NCI-H146 treated with DMSO at 0.1 percent for 48 hours (cell line): ENCODE data around the gene FBXW4.
"Not testable (repeated sequence)": the region's sequence is repeated elsewhere in the genome, so short reads cannot be mapped to it uniquely, and the experiment has no call there.

Experiments
- DNase-seq: peaks from one replicate; lab custom pipeline; 2025; ENCODE audit not compliant: unreplicated experiment; lab: John Stamatoyannopoulos, UW

Gene FBXW4

GRCh38 chr10:101617824-101618568 lies 77.0 kb downstream of the FBXW4 start:
- no peak for DNase-seq

- no peak for DNase-seq
Observed at GRCh38 chr10:101617102-101617823, 77.7 kb downstream of the FBXW4 start.

GRCh38 chr10:101616415-101617101 lies 78.4 kb downstream of the FBXW4 start:
- DNase-seq: no peak

GRCh38 chr10:101615525-101616116 lies 79.3 kb downstream of the FBXW4 start:
- no peak for DNase-seq

GRCh38 chr10:101614663-101615524 lies 80.1 kb downstream of the FBXW4 start:
- DNase-seq: no peak

GRCh38 chr10:101613646-101614045 lies 81.3 kb downstream of the FBXW4 start:
- no peak for DNase-seq

- no peak for DNase-seq
Observed at GRCh38 chr10:101612872-101613271, 82.1 kb downstream of the FBXW4 start.

- DNase-seq: no peak
Observed at GRCh38 chr10:101612086-101612485, 82.9 kb downstream of the FBXW4 start.

DNA sequence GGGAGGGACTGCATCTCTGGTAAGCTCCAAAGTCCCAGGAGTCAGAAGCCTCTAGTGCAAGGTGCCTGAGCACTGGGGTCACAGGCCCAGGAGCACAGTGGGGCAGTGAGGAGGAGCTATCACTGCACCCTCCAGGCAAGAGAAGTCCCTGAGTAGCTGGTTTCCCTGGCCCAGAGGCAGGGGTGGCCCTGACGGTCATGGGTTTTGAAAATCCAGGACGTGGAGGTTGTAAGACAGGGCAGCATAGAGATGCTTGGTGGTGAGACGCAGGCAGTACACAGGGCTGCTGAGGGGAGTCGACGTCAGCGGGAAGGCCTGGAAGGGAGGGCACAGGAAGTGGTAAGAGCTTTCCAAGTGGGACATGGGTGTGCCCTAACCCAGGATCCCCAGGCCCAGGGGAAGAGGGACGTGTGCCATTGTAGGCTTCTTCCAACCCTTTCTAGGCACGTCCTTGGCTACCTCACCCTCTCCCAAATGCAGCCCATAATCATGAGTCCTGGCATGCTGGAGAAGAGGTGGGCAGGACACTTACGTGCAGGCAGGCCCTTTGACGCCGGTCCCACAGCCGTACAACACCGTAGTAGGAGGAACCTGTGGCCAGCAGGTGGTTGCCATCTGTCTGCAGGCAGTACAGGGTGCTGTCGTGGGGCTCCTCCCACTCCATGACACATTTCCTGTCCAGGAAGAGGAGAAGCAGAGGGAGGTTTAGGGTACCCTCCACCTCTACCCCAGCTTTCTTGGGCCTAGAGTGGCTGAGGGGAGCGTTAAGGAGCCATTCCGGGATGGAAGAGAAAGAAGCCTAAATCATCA lies 83.7 kb downstream of the FBXW4 start:
- no peak for DNase-seq

- no peak for DNase-seq
Observed at GRCh38 chr10:101609481-101609880, 85.5 kb downstream of the FBXW4 start.

DNA sequence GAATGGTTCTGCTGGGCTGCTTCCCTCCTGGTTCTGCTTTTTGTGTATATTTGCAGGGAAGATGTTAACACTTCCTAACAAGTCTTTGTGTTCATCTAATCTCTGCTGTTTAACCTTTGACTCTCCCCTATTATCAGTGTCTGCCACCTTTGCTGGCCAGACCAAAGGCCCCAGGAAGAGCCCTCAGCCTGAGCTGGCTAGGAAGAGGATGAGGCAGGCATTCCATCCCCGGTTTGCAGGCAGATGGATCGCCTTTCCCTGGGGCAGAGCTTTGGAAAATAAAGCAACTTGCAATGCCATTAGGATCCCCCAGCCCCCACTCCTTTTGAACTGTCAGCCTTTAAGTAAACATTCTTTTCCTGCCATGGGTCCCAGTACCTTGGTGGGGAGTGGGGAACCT lies 87.8 kb downstream of the FBXW4 start:
- DNase-seq: no peak

GRCh38 chr10:101602761-101603398 lies 92.1 kb downstream of the FBXW4 start:
- DNase-seq: peak; percentile 61

DNA sequence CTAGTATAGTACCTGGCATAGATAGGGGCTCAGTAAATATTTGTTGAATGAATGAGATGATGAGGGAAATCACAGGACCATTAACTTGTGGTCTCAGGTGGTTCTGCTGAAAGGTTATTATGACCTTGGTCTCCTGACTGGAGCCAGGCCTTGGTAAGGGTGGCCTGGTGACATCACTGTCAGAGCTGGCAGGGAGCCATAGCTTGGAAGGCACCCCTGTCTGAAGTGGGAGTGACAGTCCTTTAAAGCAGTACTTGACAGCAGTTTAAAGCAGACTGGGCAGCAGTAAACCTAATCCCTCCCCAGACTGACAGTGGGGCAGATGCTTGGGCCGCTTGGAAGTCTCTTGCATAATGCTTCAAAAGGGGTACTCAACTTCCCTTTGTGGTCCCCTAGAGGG lies 93.4 kb downstream of the FBXW4 start:
- DNase-seq: no peak

DNA sequence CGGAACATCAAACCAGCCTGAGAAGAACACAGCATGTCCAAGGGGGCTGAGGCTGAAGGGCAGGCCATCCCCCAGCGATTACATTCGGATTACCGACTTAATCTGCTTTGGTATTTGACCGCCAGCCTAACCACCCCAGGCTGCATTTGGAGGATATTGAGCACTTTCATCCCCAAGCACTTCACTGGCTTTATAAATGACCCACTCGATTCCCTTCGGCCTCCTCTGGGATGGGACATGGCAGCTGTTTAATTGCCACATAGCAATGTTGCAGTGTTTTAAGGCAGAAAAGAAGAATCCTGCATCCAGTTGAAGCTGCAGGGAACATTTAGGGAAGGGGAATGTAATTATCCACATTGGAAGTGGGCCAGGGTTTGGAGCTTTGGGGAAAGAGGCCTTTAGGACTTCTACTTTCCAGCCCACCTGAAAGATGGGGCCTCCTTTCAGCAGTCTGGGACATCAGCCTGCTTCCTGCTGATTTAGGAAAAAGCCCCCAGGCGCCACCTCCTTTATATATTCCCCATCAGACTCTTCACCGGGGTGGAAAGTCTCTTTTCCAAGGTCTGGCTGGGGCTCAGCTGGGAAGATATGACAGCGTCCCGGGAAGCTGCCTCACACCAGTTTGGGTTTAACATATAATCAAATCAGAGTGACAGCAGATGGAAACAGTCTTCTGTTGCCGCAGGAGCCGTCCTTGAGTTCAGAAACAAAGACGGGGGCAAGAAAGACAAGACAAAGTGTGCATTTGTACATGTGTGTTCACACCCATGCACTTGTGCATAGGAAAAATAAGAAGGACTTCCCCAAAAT lies 97.7 kb downstream of the FBXW4 start:
- no peak for DNase-seq

- DNase-seq: no peak
Observed at GRCh38 chr10:101595591-101596433, 99.2 kb downstream of the FBXW4 start.

DNA sequence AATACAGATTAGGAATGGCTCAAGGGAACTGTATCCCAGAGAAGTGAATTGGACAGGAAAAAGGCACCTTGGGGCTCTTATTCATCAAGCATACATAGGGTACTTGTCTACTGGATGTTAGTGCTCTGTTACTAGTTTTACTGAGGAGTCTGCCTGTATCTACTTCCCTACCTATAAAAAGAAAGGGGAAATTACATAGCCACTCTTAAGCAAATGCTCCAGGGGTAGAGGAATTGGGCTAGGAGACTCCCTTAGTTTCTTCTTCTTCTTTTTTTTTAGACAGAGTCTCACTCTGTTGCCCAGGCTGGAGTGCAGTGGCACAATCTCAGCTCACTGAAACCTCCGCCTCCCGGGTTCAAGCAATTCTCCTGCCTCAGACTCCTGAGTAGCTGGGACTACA lies 101.6 kb downstream of the FBXW4 start:
- DNase-seq: not testable (repeated sequence)

GRCh38 chr10:101588879-101589278 lies 106.1 kb downstream of the FBXW4 start:
- no peak for DNase-seq
